ENCODE measurements around the gene MTFP1. TPM values are rescaled to one million over a fixed set of nuclear protein-coding genes. Genes with fewer than 3 reads are reported as not detected.

Gene MTFP1
- total RNA-seq, 1 experiment from 2014 or later = 117 TPM

DNA sequence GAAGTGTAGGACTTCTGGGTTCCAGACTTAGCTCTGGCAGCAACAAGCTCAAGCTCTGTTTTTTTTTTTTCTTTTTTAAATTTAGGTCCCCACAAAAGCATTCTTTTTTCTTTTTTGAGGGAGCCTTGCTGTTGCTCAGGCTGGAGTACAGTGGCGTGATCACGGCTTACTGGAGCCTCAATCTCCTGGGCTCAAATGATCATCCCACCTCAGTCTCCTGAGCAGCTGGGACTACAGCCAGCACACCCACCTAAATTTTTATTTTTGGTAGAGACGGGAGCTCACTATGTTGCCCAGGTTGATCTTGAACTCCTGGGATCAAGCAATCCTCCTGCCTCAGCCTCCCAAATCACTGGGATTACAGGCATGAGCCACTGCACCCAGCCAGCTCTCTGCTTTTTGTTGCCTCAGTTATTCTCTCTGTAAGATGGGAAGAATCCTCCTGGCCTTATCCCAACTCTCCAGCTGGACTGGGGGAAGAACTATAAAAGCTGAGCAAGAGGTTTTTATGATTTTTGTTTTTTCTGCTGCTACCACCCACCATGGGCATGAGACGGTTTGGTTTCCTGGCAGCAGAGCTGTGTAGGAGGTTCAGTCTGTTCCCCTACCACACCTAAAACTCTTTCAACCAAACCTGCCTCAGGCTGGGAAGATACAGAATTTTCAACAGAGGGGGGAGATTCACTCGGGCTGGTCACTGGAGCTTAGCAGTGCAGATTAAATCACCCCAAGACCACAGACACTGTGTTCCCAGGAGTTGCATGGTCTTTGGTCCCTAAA is 11.6 kb upstream of the MTFP1 start:
- Histone ChIP-seq H3K27me3 (ENCODE audit: control insufficient read depth, insufficient read depth, low read length) (no peaks in the 10 kb centered on the region), H3K4me3 (ENCODE audit: insufficient read depth, low read depth, low read length) (no peak overlapping the region), H3K36me3 (replicated peaks; ENCODE audit: control insufficient read depth, insufficient read depth, low read length) (peaks cover 8% of the 10 kb centered on the region)
- no peak for DNase-seq

GRCh38 chr22:30414525-30415047 is 11.0 kb upstream of the MTFP1 start:
- no peaks in the 10 kb centered on the region for H3K27me3 ChIP-seq (ENCODE audit: control insufficient read depth, insufficient read depth, low read length)
- DNase-seq = no peak
- H3K36me3 ChIP-seq (replicated peaks; ENCODE audit: control insufficient read depth, insufficient read depth, low read length) = peaks cover 8% of the 10 kb centered on the region
- no peak overlapping the region for H3K4me3 ChIP-seq (ENCODE audit: insufficient read depth, low read depth, low read length)

- Histone ChIP-seq H3K27me3 (ENCODE audit: control insufficient read depth, insufficient read depth, low read length) (no peaks in the 10 kb centered on the region), H3K36me3 (replicated peaks; ENCODE audit: control insufficient read depth, insufficient read depth, low read length) (peaks cover 7% of the 10 kb centered on the region), H3K4me3 (ENCODE audit: insufficient read depth, low read depth, low read length) (no peak overlapping the region)
- DNase-seq = no peak
Observed at GRCh38 chr22:30416403-30416802, 9.2 kb upstream of the MTFP1 start.

DNA sequence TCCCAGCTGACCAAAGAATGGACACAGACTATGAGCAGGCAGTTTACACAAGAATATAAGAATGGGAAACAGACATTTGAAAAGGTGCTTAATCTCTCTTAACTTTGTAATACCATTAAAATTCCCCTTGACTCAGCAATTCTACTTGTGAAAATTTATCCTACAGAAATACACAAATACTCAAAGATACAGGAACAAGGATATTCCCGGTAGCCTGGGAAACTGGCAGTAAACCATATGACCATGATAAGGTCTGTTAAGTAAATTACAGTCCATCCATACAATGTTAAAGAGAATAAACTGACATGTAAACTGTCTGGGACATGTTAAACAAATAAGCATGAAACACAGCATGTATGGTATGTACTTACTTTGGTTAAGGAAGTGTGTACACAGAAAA is 8.7 kb upstream of the MTFP1 start:
- Histone ChIP-seq H3K4me3 (ENCODE audit: insufficient read depth, low read depth, low read length) (no peak overlapping the region), H3K27me3 (ENCODE audit: control insufficient read depth, insufficient read depth, low read length) (no peaks in the 10 kb centered on the region), H3K36me3 (replicated peaks; ENCODE audit: control insufficient read depth, insufficient read depth, low read length) (peaks cover 7% of the 10 kb centered on the region)
- no peak for DNase-seq

DNA sequence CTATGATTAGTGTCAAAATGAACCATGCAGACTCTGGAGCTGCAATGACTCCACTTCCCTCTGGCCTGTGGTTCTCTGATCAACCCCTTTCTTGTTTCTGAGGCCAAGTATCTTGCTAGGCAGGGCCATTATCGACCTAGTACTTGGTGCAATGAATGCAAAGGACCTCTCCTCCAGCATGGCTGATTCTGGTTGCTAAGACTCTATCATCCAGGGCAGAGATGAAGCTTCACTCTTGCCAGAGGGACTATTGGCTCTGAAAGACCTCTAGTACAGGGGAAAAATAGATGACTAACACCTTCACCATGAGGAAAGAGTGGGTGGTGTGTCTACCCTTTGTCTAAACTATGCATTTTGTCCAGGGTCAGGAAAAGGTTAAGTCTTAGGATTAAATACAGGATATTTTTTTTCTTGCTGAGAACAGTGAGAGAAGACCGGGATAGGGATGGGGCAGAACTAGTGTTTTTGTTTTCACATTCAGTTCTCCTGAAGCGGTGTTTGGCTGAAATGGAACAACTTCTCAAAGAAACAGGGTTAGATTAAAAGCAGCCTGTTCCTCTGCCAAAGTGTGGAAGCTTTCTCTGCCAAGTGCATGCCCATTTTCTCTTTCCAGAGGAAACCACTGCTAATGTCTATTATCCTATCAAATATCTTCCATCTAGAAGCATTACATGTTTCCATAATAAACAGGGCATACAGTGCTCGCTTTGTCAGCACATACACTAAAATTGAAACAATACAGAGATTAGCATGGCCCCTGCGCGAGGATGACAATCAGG is 5.0 kb upstream of the MTFP1 start:
- DNase-seq = no peak
- Histone ChIP-seq H3K36me3 (replicated peaks; ENCODE audit: control insufficient read depth, insufficient read depth, low read length) (peaks cover 5% of the 10 kb centered on the region), H3K4me3 (ENCODE audit: insufficient read depth, low read depth, low read length) (no peak overlapping the region), H3K27me3 (ENCODE audit: control insufficient read depth, insufficient read depth, low read length) (no peaks in the 10 kb centered on the region)

DNA sequence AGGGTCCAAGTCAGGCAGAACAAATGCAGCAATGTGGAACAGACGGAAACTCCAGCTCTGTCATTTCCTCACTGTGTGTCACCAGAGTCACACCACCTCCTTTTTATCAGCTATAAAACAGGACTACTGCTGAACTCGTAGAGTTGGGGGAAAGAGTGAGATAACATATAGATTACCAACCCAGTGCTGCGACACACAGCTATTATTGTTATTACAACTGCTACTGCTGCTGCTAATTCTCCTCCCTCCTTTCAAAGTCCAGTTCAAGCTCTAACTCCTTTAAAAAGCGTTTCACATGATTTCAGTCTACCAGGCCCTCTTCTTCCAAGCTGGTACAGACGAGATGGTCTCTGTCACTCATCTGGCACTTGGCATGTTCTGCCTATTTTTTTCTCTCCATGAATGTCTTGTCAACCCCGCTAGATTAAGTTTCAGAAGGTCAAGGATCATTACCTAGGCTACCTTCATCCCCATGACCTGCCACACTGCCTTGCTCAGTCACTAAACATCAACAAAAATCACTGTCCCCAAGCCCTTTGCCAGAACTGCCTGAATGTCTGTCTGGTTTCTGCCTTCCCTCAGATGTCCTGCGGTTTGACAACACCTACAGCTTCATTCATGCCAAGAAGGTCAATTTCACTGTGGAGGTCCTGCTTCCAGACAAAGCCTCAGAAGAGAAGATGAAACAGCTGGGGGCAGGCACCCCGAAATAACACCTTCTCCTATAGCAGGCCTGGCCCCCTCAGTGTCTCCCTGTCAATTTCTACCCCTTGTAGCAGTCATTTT is 3.7 kb upstream of the MTFP1 start:
- Histone ChIP-seq H3K4me3 (ENCODE audit: insufficient read depth, low read depth, low read length) (no peak overlapping the region), H3K36me3 (replicated peaks; ENCODE audit: control insufficient read depth, insufficient read depth, low read length) (peaks cover 3% of the 10 kb centered on the region; the same call in 1 of the 2 replicates), H3K27me3 (ENCODE audit: control insufficient read depth, insufficient read depth, low read length) (no peaks in the 10 kb centered on the region)
- no peak for DNase-seq

- H3K36me3 ChIP-seq (replicated peaks; ENCODE audit: control insufficient read depth, insufficient read depth, low read length) = no peaks in the 10 kb centered on the region; the same call in 1 of the 2 replicates
- peak; percentile 76 for DNase-seq
- peak overlapping the region; percentile 85 for H3K4me3 ChIP-seq (ENCODE audit: insufficient read depth, low read depth, low read length)
- no peaks in the 10 kb centered on the region for H3K27me3 ChIP-seq (ENCODE audit: control insufficient read depth, insufficient read depth, low read length)
Observed at GRCh38 chr22:30422481-30423300, 2.9 kb upstream of the MTFP1 start.

GRCh38 chr22:30423301-30423958 is 2.1 kb upstream of the MTFP1 start:
- DNase-seq = peak; percentile 85
- Histone ChIP-seq H3K4me3 (ENCODE audit: insufficient read depth, low read depth, low read length) (peak overlapping the region; percentile 85), H3K36me3 (replicated peaks; ENCODE audit: control insufficient read depth, insufficient read depth, low read length) (peaks cover 3% of the 10 kb centered on the region), H3K27me3 (ENCODE audit: control insufficient read depth, insufficient read depth, low read length) (no peaks in the 10 kb centered on the region)

DNA sequence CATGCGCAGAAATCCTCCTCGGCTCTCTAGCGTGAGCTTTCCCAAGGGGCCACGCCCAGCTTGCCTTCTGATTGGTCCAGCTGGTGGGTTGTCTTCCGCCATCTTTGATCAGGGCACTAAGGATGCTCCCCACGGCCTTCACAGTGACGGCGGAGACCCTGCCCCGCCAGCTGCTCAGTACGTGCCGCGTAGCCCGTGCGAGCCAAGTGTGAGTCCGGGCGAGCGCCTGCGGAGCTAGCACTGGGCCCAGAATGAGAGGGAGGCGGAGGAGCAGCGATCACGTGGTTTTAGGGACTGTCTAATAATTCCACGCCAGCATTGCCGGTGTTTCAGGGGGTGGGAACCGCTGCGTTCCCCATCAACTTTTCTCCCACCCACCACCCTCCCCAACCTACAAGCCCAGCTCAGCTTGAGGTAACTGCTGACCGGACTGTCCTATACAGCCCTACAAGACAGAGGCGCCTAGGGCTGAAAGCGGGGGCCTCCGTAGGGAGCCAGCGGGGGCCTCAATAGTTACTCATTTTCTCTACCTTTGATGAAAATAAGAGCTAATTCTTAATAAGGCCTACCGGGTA is 1.5 kb upstream of the MTFP1 start:
- no peaks in the 10 kb centered on the region for H3K27me3 ChIP-seq (ENCODE audit: control insufficient read depth, insufficient read depth, low read length)
- H3K4me3 ChIP-seq (ENCODE audit: insufficient read depth, low read depth, low read length) = peak overlapping the region; percentile 85
- peak; percentile 97 for DNase-seq
- H3K36me3 ChIP-seq (replicated peaks; ENCODE audit: control insufficient read depth, insufficient read depth, low read length) = peaks cover 3% of the 10 kb centered on the region

GRCh38 chr22:30424534-30425326 is 838 bp upstream of the MTFP1 start:
- no peak for DNase-seq
- Histone ChIP-seq H3K36me3 (replicated peaks; ENCODE audit: control insufficient read depth, insufficient read depth, low read length) (peaks cover 3% of the 10 kb centered on the region), H3K4me3 (ENCODE audit: insufficient read depth, low read depth, low read length) (peak overlapping the region; percentile 85), H3K27me3 (ENCODE audit: control insufficient read depth, insufficient read depth, low read length) (no peaks in the 10 kb centered on the region)

DNA sequence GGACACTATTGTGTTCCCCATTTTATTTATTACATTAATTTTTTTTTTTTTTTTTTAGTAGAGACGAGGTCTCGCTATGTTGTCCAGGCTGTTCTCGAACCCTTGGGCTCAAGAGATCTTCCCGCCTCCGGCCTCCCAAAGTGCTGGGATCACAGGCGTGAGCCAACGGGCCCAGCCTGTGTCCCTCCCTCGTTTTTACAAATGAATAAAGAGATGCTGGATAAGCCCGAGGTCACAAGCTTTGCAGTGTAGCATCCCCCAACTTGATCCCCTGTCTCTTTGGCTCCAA is 297 bp upstream of the MTFP1 start:
- H3K4me3 ChIP-seq (ENCODE audit: insufficient read depth, low read depth, low read length) = peak overlapping the region; percentile 85
- no peak for DNase-seq

DNA sequence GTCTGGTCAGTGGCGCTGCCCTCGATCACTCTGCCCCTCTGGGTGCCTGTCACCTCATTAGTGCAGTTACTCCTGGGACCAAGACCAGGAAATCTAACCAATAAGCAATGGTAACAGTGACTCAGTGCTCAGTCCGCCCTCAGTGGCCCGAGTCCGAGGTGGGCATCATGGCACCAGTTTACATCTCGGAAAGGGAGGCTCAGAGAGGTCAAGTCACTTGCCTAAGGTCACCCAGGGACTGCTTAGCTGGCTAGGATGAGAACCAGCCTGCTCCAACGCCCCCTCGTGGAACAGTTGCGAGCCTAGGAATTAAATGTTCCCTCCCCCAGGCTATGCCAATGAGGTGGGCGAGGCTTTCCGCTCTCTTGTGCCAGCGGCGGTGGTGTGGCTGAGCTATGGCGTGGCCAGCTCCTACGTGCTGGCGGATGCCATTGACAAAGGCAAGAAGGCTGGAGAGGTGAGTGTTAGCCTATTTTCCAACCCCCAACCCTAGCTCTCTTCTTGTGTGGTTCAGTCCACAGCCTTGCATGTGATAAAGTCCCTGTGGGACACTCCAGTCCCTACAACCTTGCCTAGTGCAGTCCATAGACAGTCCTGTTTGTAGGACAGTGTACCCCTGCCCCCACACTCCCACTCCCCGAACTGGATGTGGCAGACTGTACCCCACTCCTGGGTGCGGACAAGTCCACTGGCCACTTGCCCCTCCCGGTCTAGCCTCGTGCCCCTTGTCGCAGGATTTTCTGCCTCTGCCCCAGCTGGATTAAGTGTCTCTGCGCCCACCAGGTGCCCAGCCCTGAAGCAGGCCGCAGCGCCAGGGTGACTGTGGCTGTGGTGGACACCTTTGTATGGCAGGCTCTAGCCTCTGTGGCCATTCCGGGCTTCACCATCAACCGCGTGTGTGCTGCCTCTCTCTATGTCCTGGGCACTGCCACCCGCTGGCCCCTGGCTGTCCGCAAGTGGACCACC is 1.1 kb downstream of the MTFP1 start:
- Histone ChIP-seq H3K36me3 (replicated peaks; ENCODE audit: control insufficient read depth, insufficient read depth, low read length) (peaks cover 3% of the 10 kb centered on the region), H3K27me3 (ENCODE audit: control insufficient read depth, insufficient read depth, low read length) (no peaks in the 10 kb centered on the region), H3K4me3 (ENCODE audit: insufficient read depth, low read depth, low read length) (peak overlapping the region; percentile 85)
- peak; percentile 92 for DNase-seq

More for the DNA sequence above, 297 bp upstream of the MTFP1 start:
- H3K36me3 ChIP-seq (replicated peaks; ENCODE audit: control insufficient read depth, insufficient read depth, low read length) = peaks cover 3% of the 10 kb centered on the region
- no peaks in the 10 kb centered on the region for H3K27me3 ChIP-seq (ENCODE audit: control insufficient read depth, insufficient read depth, low read length)
